Astrocyte (in vitro differentiated cells and primary cell): ENCODE results near the gene BIRC3. TPM values are rescaled to one million over a fixed set of nuclear protein-coding genes. Genes with fewer than 3 reads are reported as not detected.
"Not testable (repeated sequence)": the region's sequence is repeated elsewhere in the genome, so short reads cannot be mapped to it uniquely, and the experiment has no call there.

Experiments used
- DNase-seq: peaks from one replicate; pipeline ENCODE4 v3.0.0-alpha.2; 2010; ENCODE audit warnings: low read depth
- FAIRE-seq: peaks from 2 replicates; lab custom pipeline; 2011; peaks lifted over from hg19 to GRCh38; lab: Jason Lieb, UNC
- H2AFZ ChIP-seq: 2 replicates; pipeline ENCODE4 v1.6.0; 2012; ENCODE audit warnings: low read depth, low read length, inconsistent platforms
- H3K27ac ChIP-seq: 2 replicates; pipeline ENCODE4 v1.5.1; 2011; ENCODE audit warnings: low read depth, low read length, inconsistent platforms
- H3K27me3 ChIP-seq: 2 replicates; pipeline ENCODE4 v1.6.0; 2011; ENCODE audit warnings: low read length, inconsistent platforms; ENCODE audit not compliant: insufficient read depth
- H3K36me3 ChIP-seq: 2 replicates; pipeline ENCODE4 v1.5.1; 2011; ENCODE audit warnings: low read length, inconsistent platforms; ENCODE audit not compliant: insufficient read depth
- H3K4me1 ChIP-seq: 2 replicates; pipeline ENCODE4 v1.5.1; 2011; ENCODE audit warnings: low read length, inconsistent platforms; ENCODE audit not compliant: insufficient read depth
- H3K4me2 ChIP-seq: 2 replicates; pipeline ENCODE4 v1.6.0; 2012; ENCODE audit warnings: low read length, inconsistent platforms
- H3K4me3 ChIP-seq: 2 replicates; pipeline ENCODE4 v1.5.1; 2011; ENCODE audit warnings: low read depth, mild to moderate bottlenecking, low read length, inconsistent platforms; ENCODE audit not compliant: insufficient read depth
- H3K79me2 ChIP-seq: 2 replicates; pipeline ENCODE4 v1.6.0; 2012; ENCODE audit warnings: mild to moderate bottlenecking, low read length, inconsistent platforms; ENCODE audit not compliant: insufficient read depth
- H3K9ac ChIP-seq: 2 replicates; pipeline ENCODE4 v1.6.0; 2012; ENCODE audit warnings: mild to moderate bottlenecking, low read length, inconsistent platforms
- H3K9me3 ChIP-seq: 2 replicates; pipeline ENCODE4 v1.5.1; 2012; ENCODE audit warnings: low read depth, mild to moderate bottlenecking, low read length, inconsistent platforms; ENCODE audit not compliant: insufficient read depth
- H4K20me1 ChIP-seq: 2 replicates; pipeline ENCODE4 v1.6.0; 2012; ENCODE audit warnings: low read length, inconsistent platforms; ENCODE audit not compliant: insufficient read depth
- H3K27ac Mint-ChIP-seq: one replicate; pipeline ENCODE4 v1.8.0; 2021; ENCODE audit warnings: mild to moderate bottlenecking, mixed read lengths; ENCODE audit not compliant: unreplicated experiment
- H3K27me3 Mint-ChIP-seq: one replicate; pipeline ENCODE4 v1.8.0; 2021; ENCODE audit warnings: low read depth, mixed read lengths; ENCODE audit not compliant: unreplicated experiment
- H3K36me3 Mint-ChIP-seq: one replicate; pipeline ENCODE4 v1.8.0; 2021; ENCODE audit warnings: low read depth, mixed read lengths; ENCODE audit not compliant: unreplicated experiment
- H3K4me1 Mint-ChIP-seq: one replicate; pipeline ENCODE4 v1.8.0; 2021; ENCODE audit warnings: low read depth, mixed read lengths; ENCODE audit not compliant: unreplicated experiment
- H3K4me3 Mint-ChIP-seq: one replicate; pipeline ENCODE4 v1.8.0; 2021; ENCODE audit warnings: mild to moderate bottlenecking, moderate library complexity, mixed read lengths; ENCODE audit not compliant: unreplicated experiment
- H3K9me3 Mint-ChIP-seq: one replicate; pipeline ENCODE4 v1.8.0; 2021; ENCODE audit warnings: mild to moderate bottlenecking, mixed read lengths; ENCODE audit not compliant: unreplicated experiment
- CTCF ChIP-seq: IDR thresholded peaks from 2 replicates; pipeline ENCODE4 v1.5.1; 2011; ENCODE audit warnings: low read depth, mild to moderate bottlenecking, inconsistent platforms, low read length, moderate library complexity; ENCODE audit not compliant: insufficient read depth
- EZH2 ChIP-seq: IDR thresholded peaks from 2 replicates; pipeline ENCODE4 v1.6.1; 2012; ENCODE audit warnings: mild to moderate bottlenecking, low read length, inconsistent platforms; ENCODE audit not compliant: insufficient read depth
- total RNA-seq: library from RNA; stranded (reverse); gene quantifications from 2 replicates; pipeline ENCODE4 v1.2.1, GENCODE V29; 2021

Gene BIRC3
- total RNA-seq, 1 donor from 2014 or later = 2.6 TPM

GRCh38 chr11:102293873-102294601 lies 23.2 kb upstream of the BIRC3 start:
- Mint-ChIP-seq H3K27me3 (no peaks in the 10 kb centered on the region), H3K36me3 (no peaks in the 10 kb centered on the region), H3K4me3 (peak overlapping the region; percentile 4), H3K4me1 (peaks cover 9% of the 10 kb centered on the region), H3K9me3 (no peaks in the 10 kb centered on the region), H3K27ac (no peak overlapping the region)
- peaks cover 6% of the 10 kb centered on the region for H3K4me1 ChIP-seq
- H3K4me2 ChIP-seq = peak overlapping the region; percentile 28
- no peak for DNase-seq
- no peaks in the 10 kb centered on the region for H3K27me3 ChIP-seq
- FAIRE-seq = peak; percentile 50
- no peaks in the 10 kb centered on the region for H3K9me3 ChIP-seq
- H3K79me2 ChIP-seq = no peaks in the 10 kb centered on the region
- H4K20me1 ChIP-seq = no peaks in the 10 kb centered on the region
- no peak overlapping the region for H3K27ac ChIP-seq
- H3K4me3 ChIP-seq = no peak overlapping the region
- no peak overlapping the region for H3K9ac ChIP-seq
- H3K36me3 ChIP-seq = no peaks in the 10 kb centered on the region
- no peak overlapping the region for H2AFZ ChIP-seq
- TF ChIP-seq CTCF (peak; percentile 75), EZH2 (no peak)

- Histone ChIP-seq H2AFZ (no peak overlapping the region), H4K20me1 (no peaks in the 10 kb centered on the region), H3K9me3 (no peaks in the 10 kb centered on the region), H3K79me2 (no peaks in the 10 kb centered on the region), H3K4me2 (no peak overlapping the region), H3K27me3 (no peaks in the 10 kb centered on the region), H3K4me1 (no peaks in the 10 kb centered on the region), H3K27ac (no peak overlapping the region), H3K4me3 (no peak overlapping the region), H3K36me3 (no peaks in the 10 kb centered on the region), H3K9ac (no peak overlapping the region)
- FAIRE-seq = no peak
- H3K36me3 Mint-ChIP-seq = no peaks in the 10 kb centered on the region
- H3K4me1 Mint-ChIP-seq = no peaks in the 10 kb centered on the region
- no peak overlapping the region for H3K27ac Mint-ChIP-seq
- no peak overlapping the region for H3K4me3 Mint-ChIP-seq
- no peak for DNase-seq
- TF ChIP-seq EZH2 = no peak
- TF ChIP-seq CTCF = no peak
- H3K9me3 Mint-ChIP-seq = no peaks in the 10 kb centered on the region
- no peaks in the 10 kb centered on the region for H3K27me3 Mint-ChIP-seq
These were observed 22.2 kb upstream of the BIRC3 start for GRCh38 chr11:102295045-102295444.

GRCh38 chr11:102296757-102297156 lies 20.5 kb upstream of the BIRC3 start:
- not testable (repeated sequence) for H3K27me3 Mint-ChIP-seq, FAIRE-seq

GRCh38 chr11:102300837-102301236 lies 16.4 kb upstream of the BIRC3 start:
- DNase-seq = not testable (repeated sequence)

More at GRCh38 chr11:102296757-102297156, 20.5 kb upstream of the BIRC3 start:
- not testable (repeated sequence) for DNase-seq, H4K20me1 ChIP-seq, H3K27ac Mint-ChIP-seq, H3K4me3 ChIP-seq, H3K4me3 Mint-ChIP-seq, H3K9ac ChIP-seq, H2AFZ ChIP-seq, H3K9me3 Mint-ChIP-seq, H3K9me3 ChIP-seq, H3K4me1 ChIP-seq, H3K79me2 ChIP-seq, H3K36me3 ChIP-seq, H3K27ac ChIP-seq, H3K4me2 ChIP-seq, H3K36me3 Mint-ChIP-seq, H3K4me1 Mint-ChIP-seq, H3K27me3 ChIP-seq

More at GRCh38 chr11:102300837-102301236, 16.4 kb upstream of the BIRC3 start:
- not testable (repeated sequence) for H3K36me3 ChIP-seq, H3K4me3 ChIP-seq, H3K4me2 ChIP-seq, H3K36me3 Mint-ChIP-seq, H4K20me1 ChIP-seq, H3K4me1 Mint-ChIP-seq, H3K4me3 Mint-ChIP-seq, H3K9me3 Mint-ChIP-seq, H3K79me2 ChIP-seq, H3K9me3 ChIP-seq, H3K9ac ChIP-seq, H2AFZ ChIP-seq, H3K27me3 Mint-ChIP-seq, H3K27ac ChIP-seq, H3K27ac Mint-ChIP-seq, H3K27me3 ChIP-seq, H3K4me1 ChIP-seq
- peak; percentile 39 for FAIRE-seq
